ENCODE measurements around the gene MLF2. TPM values are rescaled to one million over a fixed set of nuclear protein-coding genes. Genes with fewer than 3 reads are reported as not detected.
"Not testable (repeated sequence)": the region's sequence is repeated elsewhere in the genome, so short reads cannot be mapped to it uniquely, and the experiment has no call there.

The MLF2 gene
- total RNA-seq, 6 experiments from 2014 or later = 104 to 185 (median 134) TPM

- intact Hi-C loops (cut with DNase I) = loop anchor here (10.0 kb wide), 2 partner anchors 58 to 68 kb away; partner anchors contain the start of gene ING4 (in 1 of the 2)
- Histone ChIP-seq H3K9me3 (no peaks in the 10 kb centered on the region), H3K4me3 (no peak overlapping the region), H3K4me1 (peaks cover 0 to 13% (median 0%) of the 10 kb centered on the region in 4 donors), H3K27me3 (no peaks in the 10 kb centered on the region), H3K27ac (no peak overlapping the region), H3K36me3 (peaks cover 0 to 5% (median 0%) of the 10 kb centered on the region in 4 donors)
- TF ChIP-seq POLR2A (IDR thresholded peaks at IDR 0.05) = no peak
- TF ChIP-seq, protein P1, sequence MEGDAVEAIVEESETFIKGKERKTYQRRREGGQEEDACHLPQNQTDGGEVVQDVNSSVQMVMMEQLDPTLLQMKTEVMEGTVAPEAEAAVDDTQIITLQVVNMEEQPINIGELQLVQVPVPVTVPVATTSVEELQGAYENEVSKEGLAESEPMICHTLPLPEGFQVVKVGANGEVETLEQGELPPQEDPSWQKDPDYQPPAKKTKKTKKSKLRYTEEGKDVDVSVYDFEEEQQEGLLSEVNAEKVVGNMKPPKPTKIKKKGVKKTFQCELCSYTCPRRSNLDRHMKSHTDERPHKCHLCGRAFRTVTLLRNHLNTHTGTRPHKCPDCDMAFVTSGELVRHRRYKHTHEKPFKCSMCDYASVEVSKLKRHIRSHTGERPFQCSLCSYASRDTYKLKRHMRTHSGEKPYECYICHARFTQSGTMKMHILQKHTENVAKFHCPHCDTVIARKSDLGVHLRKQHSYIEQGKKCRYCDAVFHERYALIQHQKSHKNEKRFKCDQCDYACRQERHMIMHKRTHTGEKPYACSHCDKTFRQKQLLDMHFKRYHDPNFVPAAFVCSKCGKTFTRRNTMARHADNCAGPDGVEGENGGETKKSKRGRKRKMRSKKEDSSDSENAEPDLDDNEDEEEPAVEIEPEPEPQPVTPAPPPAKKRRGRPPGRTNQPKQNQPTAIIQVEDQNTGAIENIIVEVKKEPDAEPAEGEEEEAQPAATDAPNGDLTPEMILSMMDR (IDR thresholded peaks at IDR 0.05) = no peak
- 65% methylated on average over 3 of the region's 3 CpGs for WGBS (ENCODE audit: insufficient coverage, low coverage, low lambda C conversion rate, missing lambda C conversion rate)
- DNase-seq (no peak), ATAC-seq (no peak)
Observed at GRCh38 chr12:6722863-6723262, 30.1 kb downstream of the MLF2 start.

DNA sequence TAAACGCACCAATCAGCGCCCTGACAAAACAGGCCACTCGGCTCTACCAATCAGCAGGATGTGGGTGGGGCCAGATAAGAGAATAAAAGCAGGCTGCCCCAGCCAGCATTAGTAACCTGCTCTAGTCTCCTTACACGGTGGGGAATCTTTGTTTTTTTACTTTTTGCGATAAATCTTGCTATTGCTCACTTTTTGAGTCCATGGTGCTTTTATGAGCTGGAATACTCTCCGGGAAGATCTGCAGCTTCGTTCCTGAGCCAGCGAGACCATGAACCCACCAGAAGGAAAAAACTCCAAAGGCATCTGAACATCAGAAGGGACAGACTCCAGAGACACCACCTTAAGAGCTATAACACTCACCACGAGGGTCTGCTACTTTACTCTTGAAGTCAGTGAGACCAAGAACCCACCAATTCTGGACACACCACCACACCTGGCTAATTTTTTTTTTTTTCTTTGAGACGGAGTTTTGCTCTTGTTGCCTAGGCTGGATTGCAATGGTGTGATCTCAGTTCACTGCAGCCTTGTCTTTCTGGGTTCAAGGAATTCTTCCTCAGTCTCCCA, 36.0 kb downstream of the MLF2 start:
- Histone ChIP-seq H3K9me3 (no peaks in the 10 kb centered on the region), H3K4me1 (no peaks in the 10 kb centered on the region), H3K36me3 (no peaks in the 10 kb centered on the region), H3K27ac (no peak overlapping the region), H3K4me3 (no peak overlapping the region), H3K27me3 (no peaks in the 10 kb centered on the region)
- ATAC-seq = no peak
- 54% methylated on average over 6 of the region's 10 CpGs for WGBS (ENCODE audit: insufficient coverage, low coverage, low lambda C conversion rate, missing lambda C conversion rate)
- DNase-seq = no peak
- intact Hi-C loops (cut with DNase I) = no loop called here
- TF ChIP-seq, protein P1 (IDR thresholded peaks at IDR 0.05) = no peak
- no peak for TF ChIP-seq POLR2A (IDR thresholded peaks at IDR 0.05)

DNA sequence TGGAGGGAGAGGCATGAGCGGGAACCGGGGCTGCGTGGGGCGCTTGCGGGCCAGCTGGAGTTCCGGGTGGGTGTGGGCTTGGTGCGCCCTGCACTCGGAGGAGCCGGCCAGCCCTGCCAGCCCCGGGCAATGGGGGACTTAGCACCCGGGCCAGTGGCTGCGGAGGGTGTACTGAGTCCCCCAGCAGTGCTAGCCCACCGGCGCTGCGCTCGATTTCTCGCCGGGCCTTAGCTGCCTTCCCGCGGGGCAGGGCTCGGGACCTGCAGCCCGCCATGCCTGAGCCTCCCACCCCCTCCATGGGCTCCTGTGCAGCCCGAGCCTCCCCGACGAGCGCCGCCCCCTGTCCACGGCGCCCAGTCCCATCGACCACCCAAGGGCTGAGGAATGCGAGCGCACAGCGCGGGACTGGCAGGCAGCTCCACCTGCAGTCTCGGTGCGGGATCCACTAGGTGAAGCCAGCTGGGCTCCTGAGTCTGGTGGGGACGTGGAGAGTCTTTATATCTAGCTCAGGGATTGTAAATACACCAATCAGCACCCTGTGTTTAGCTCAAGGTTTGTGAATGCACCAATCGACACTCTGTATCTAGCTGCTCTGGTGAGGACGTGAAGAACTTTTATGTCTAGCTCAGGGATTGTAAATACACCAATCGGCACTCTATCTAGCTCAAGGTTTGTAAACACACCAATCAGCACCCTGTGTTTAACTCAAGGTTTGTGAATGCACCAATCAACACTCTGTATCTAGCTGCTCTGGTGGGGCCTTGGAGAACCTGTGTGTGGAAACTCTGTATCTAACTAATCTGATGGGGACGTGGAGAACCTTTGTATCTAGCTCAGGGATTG, 36.7 kb downstream of the MLF2 start:
- H3K27me3 ChIP-seq; H3K4me1 ChIP-seq; H3K9me3 ChIP-seq; H3K27ac ChIP-seq; H3K4me3 ChIP-seq; ATAC-seq; H3K36me3 ChIP-seq; DNase-seq; intact Hi-C loops (cut with DNase I): not testable (repeated sequence)
- 60% methylated on average over 1 of the region's 41 CpGs for WGBS (ENCODE audit: insufficient coverage, low coverage, low lambda C conversion rate, missing lambda C conversion rate)

- no peaks in the 10 kb centered on the region for H3K36me3 ChIP-seq
- no peak overlapping the region for H3K27ac ChIP-seq
- no peak overlapping the region for H3K4me3 ChIP-seq
- 88% methylated on average over 8 of the region's 16 CpGs for WGBS (ENCODE audit: insufficient coverage, low coverage, low lambda C conversion rate, missing lambda C conversion rate)
- TF ChIP-seq, protein P1 (IDR thresholded peaks at IDR 0.05) = no peak
- no peak for TF ChIP-seq POLR2A (IDR thresholded peaks at IDR 0.05)
- H3K9me3 ChIP-seq = no peaks in the 10 kb centered on the region
- H3K4me1 ChIP-seq = no peaks in the 10 kb centered on the region
- no peaks in the 10 kb centered on the region for H3K27me3 ChIP-seq
- DNase-seq (no peak), ATAC-seq (no peak)
- intact Hi-C loops (cut with DNase I) = no loop called here
Observed at GRCh38 chr12:6708960-6709394, 44.0 kb downstream of the MLF2 start.

DNA sequence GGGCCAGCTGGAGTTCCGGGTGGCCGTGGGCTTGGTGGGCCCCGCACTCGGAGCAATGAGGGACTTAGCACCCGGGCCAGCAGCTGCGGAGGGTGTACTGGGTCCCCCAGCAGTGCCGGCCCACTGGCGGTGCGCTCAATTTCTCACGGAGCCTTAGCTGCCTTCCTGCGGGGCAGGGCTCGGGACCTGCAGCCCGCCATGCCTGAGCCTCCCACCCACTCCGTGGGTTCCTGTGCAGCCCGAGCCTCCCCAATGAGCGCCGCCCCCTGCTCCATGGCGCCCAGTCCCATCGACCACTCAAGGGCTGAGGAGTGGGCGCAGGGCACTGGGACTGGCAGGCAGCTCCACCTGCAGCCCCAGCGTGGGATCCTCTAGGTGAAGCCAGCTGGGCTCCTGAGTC, 44.6 kb downstream of the MLF2 start:
- H3K4me3 ChIP-seq; ATAC-seq; DNase-seq; H3K9me3 ChIP-seq; intact Hi-C loops (cut with DNase I); H3K4me1 ChIP-seq; H3K27me3 ChIP-seq; H3K36me3 ChIP-seq; H3K27ac ChIP-seq: not testable (repeated sequence)
- 0% methylated on average over 1 of the region's 21 CpGs for WGBS (ENCODE audit: insufficient coverage, low coverage, low lambda C conversion rate, missing lambda C conversion rate)
